GM18499 (cell line): ENCODE results near the gene PTPRS.
"Not testable (repeated sequence)": the region's sequence is repeated elsewhere in the genome, so short reads cannot be mapped to it uniquely, and the experiment has no call there.

Experiments used
- ATAC-seq: cut with Tn5 transposase; IDR thresholded peaks from one replicate; pipeline ENCODE4 v1.9.1; 2021; ENCODE audit warnings: moderate number of reproducible peaks; ENCODE audit not compliant: insufficient read depth, unreplicated experiment

PTPRS gene

DNA sequence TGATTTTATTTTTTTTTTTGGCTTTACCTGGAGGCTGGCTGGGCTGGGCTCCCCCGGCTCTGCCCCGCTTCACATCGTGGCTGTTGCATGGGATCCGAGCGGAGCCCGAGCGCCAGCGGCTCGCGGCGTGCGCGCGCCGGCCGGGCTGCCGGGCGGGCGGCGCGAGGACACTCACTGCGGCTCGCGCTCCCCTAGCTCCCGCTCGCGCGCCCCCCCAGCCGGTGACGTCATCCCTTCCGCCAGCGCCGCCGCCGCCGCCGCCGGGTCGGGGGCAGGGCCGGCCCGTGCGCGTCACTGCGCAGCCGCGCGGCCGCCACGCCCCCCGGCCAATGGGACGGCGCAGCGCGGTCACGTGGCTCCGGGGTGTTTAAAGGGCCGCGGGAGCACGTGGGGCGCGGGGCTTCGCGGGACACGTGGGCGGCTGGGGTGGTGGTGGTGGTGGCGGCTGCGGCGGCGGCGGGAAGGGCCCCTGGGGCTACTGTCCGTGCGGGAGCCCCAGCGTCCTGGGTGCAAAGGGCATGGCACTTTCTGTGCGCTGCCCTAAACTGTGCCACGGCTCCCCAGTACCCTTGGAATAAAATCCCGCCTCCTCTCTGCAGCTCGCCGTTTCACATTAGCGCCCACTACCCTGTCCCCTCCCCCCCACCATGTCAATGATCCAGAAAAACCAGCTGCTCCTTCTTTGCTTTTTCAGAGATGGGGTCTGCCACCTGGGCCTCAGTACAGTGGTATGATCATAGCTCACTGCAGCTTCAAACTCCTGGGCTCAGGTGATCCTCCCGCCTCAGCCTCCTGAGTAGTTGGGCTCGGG lies at the start of gene PTPRS:
Gene PTPRS, minus strand, starts transcription at position 176 of the 811 bp plus-strand sequence. CDS start 54,672 bp downstream, outside the sequence.
- ATAC-seq: no peak

DNA sequence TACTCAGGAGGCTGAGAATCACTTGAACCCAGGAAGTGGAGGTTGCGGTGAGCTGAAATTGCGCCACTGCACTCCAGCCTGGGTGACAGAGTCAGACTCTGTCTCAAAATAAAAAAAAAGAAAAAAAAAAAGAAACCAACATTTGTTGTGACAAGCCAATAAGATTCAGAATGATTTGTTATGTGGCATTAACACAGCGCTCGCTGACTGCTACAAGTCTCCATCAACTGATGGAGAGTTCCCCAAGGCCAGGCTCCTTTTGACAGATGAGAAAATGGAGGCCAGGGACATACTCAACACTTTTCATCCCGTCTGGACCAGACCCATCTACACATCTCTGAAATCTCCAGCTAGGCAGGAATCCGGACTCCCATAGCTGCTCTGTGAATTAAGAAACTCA lies 48.7 kb upstream of the PTPRS start:
- no peak for ATAC-seq

DNA sequence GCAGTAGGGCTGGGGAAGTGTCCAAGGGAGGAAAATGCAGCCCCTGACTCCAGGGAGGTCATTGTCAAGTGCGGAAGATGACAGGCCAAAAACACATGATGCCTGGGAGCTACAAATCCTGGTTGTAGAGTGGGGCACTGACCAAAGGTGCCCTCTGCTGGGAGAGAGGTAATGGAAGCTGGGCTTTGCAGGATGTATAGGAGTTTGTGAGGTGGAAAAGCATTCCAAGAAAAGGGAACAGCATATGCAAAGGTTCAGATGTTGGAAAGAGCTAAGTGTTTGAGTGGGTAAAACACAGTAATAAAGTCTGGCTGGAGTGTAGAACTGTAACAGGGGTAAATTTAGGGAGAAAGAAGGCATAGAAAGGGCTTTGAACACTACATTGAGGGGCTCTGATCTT lies 46.9 kb upstream of the PTPRS start:
- ATAC-seq: no peak

DNA sequence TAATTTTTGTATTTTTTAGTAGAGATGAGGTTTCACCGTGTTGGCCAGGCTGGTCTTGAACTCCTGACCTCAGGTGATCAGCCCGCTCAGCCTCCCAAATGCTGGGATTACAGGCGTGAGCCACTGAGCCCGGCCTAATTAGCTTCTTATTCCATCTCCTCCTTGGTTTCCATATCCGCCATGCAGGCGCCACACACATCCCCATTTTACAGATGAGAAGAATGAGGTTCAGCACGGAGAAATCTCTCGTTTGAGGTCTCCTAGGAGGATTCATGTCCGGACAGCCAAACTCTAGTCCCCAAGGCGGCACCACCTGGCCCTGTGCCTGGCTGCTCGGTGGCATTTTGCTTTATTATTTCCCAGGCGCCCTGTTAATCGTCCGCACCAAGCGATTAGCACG lies 46.2 kb upstream of the PTPRS start:
- ATAC-seq: no peak

DNA sequence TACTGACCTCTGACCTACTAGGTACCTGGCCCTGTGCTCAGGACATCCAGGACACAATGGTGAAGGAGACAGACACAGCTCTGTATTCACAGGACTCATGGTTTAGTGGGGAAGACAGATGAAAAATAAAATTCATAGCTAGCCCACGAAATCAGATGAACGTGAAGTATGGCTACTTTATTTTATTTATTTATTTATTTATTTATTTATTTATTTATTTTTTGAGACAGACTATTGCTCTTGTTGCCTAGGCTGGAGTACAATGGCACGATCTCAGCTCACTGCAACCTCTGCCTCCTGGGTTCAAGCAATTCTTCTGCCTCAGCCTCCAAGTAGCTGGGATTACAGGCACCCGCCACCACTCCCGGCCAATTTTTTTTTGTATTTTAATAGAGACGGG lies 40.6 kb upstream of the PTPRS start:
- not testable (repeated sequence) for ATAC-seq

DNA sequence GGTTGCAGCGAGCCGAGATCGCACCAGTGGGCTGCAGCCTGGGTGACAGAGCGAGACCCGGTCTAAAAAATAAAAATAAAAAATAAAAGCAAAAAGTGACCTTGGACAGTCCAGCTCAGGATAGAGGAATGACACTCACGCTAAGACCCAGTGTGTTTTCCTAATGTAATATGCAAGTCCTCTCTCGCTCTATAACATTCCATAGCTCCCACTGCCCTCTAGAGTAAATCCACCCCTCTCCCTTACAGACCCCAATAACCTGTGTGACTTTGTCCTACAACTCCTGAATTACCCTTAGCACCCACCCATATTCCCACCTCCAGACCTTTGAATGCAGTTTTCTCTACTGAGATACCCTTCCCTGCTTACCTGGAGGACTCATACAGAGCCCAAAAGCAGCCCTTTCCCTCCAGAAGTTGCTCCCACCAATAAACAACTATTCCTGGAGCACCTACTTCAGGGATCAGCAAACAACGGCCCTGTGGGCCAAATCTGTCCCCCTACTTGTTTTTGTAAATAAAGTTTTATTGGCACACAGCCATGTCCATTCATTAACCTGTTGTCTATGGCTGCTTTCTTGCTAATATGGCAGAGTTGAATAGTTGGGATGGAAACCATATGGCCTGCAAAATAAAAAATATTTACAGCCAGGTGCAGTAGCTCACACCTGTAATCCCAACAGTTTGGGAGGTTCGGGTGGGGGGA lies 39.8 kb upstream of the PTPRS start:
- ATAC-seq: no peak

DNA sequence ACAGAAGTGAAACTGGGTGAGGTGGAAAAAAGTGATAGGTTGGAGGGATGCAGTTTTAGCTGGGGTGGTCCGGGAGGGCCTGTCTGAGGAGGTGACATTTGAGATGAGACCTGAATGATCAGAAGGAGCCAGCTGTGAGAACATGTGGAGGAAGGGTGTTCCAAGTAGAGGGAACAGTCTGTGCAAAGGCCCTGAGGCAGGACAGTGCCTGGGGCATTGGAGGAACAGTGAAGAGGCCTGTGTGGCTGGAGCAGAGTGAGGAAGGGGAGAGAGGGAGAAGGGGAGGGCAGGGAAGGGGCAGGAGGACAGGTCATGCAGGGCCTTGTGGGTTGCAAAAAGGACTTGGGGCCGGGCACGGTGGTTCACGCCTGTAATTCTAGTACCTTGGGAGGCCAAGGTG lies 36.3 kb upstream of the PTPRS start:
- ATAC-seq: no peak

DNA sequence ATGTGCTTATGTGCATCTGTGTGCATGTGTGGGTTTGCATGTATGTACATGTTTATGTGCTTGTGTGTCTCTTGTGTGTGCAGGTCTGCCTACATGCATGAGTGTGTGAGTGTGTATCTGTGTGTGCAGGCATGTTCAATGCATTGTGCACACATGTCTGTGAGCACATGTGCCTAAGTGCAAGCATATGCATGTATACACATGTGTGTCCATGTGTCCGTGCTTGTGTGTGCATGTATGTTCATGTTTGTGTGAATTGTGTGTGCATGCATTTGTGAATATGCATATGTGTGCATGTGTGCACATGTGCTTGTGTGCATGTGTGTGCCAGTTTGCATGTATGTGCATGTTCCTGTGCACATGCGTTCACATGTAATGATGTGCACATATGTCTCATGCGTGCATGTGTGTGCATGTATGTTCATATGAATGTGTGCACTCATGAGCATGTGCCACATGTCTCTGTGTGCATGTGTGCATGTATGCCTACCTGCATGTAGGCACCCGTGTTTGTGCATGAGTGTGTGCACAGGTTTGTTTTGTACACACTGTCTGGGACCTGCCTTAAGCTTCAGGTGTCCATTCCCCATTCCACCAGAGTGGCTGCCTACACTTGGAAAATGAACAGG lies 32.1 kb upstream of the PTPRS start:
- no peak for ATAC-seq

DNA sequence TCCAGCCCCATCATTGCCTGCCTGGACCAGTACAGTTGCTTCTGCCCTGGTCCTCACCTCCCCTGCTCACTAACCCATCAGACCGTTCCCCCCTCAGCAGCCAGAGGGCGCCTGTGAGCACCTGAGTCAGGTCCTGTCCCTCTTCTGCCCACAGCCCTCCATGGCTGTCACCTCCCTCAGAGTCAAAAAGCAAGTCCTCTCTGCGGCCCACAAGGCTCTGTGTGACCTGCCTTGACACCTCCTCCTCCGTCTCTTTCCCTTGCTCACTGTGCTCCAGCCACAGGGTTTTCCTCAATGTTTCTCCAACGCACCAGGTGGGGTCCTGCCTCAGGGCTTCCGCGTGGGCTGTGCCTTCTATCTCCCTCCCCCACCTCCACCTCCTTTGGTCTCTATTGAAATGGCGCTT lies 29.4 kb upstream of the PTPRS start:
- no peak for ATAC-seq

DNA sequence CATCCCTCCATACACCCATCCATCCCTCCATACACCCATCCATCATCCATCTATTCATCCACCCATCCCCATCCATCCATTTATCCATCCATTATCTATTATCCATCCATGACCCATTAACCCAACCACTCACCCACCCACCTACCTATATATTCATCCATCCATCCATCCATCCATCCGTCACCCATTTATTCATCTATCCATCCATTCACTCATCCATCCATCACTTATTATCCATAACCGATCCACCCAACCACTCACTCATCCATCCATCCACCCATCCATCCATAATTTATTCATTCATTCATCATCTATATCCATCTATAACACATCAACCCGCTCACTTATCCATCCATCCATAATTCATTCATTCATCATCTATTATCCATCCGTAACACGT lies 28.7 kb upstream of the PTPRS start:
- ATAC-seq: no peak

DNA sequence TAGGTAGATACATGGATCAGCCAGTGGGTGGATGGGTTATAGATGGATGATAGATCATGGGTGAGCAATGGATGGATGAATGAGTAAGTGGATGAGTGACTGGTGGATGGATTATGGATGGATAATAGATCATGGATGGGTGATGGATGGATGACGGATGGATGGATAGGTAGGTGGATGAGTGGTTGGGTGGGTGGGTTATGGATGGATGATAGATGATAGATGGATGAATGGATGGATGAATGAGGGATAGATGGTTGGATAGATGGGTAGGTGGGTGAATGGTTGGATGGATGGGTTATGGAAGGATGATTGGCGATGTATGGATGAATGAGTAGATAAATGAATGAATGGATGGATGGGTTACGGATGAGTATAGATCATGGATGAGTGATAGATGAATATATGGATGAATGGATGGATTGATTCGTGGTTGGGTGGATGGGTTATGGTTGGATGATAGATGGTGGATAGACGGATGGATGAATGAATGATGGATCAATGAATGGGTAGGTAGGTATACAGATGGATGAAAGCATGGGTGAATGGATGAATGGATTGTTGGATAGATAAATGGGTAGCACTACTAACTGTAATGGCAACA lies 27.0 kb upstream of the PTPRS start:
- no peak for ATAC-seq

DNA sequence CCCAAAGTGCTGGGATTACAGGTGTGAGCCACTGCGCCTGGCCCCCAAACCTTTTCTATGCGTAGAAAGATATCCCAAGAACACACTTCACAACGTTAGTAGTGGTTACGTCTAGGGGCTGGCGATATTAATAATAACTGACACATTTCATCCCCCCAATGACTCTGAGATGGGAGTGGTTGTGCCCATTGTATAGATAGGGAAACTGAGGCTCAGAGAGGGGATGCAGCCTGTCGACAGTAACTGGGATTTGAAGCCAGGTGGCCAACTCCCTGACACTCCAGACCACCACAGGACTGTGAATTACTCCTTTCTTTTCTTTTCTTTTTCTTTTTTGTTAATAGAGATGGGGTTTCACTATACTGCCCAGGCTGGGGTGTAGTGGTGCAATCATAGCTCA lies 25.3 kb upstream of the PTPRS start:
- no peak for ATAC-seq

DNA sequence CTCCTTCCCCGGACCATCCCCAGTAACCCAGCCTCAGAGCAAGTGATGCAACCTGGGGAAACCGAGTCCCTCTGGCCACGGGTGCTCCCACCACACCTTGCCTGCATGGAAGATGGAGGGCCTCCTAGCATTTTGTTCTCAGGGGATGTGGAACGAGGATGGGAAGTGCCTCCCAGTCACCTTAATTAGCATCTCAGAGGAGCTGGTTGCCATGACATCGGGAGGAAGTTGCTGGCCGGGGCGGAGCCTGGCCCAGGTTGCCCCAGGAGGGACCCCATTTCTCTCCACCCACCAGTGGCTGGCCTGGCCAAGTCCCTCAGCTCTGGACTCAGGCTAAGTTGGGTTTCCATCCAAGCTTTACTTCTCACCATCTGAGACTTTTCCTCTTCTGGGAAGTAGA lies 24.1 kb upstream of the PTPRS start:
- ATAC-seq: no peak

DNA sequence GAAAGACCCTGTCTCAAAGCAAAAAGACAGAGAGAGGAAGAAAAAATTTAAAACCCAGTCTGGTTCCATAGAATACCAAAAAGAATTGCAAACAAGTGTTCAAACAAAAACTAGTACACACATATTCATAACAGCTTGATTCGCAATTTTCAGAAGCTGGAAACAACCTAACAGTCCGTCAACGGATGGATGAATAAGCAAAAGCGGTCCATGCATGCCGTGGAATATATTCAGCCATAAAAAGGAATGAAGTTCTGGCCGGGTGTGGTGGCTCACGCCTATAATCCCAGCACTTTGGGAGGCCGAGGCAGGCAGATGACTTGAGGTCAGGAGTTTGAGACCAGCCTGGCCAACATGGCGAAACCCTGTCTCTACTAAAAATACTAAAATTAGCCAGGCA lies 21.2 kb upstream of the PTPRS start:
- not testable (repeated sequence) for ATAC-seq

DNA sequence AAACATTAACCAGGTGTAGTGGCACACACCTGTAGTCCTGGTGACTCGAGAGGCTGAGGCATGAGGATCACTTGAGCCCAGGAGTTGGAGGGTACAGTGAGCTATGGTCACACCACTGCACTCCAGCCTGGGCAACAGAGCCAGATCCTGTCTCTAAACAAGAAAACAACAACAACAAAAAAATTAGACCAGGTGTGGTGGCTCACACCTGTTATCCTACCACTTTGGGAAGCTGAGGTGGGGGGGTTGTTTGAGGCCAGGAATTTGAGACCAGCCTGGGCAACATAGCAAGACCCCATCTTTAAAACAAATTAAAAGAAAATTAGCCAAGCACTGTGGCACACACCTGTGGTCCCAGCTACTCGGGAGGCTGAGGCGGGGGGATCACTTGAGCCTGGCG lies 20.8 kb upstream of the PTPRS start:
- ATAC-seq: no peak

DNA sequence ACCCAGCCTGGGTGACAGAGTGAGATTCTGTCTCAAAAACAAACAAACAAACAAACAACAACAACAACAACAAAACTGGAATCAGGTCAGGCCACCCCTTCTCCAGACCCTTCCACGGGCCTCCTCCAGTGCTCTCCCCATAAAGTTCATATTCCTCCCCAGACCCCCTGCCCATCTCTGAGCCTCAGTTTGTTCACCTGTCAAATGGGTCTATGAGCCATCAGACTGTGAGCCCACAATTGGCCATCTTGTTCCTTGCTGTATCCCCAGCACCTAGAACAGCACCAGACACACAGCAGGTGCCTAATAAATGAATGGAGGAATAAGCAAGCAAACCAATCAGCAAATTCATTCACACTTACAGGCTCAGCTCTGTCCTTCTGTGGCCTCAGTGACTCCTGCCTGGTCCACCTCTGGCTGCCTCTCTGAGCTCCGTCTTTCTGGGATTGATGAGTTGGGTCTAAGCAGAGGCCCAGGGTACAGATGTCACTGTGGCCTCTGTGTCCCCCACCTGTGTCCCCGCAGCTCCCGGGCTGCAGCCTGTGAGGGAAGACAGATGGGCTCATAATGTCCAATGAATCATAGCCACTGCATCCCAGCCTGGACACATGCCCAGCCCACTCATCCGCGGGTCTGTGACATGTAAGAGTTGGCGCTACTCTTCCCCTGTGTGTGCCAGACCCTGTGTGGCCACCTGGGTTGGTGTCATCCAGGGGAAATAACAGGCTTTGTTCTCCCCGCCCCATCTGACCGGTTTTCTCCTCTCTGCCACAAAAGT lies 19.6 kb upstream of the PTPRS start:
- ATAC-seq: no peak

DNA sequence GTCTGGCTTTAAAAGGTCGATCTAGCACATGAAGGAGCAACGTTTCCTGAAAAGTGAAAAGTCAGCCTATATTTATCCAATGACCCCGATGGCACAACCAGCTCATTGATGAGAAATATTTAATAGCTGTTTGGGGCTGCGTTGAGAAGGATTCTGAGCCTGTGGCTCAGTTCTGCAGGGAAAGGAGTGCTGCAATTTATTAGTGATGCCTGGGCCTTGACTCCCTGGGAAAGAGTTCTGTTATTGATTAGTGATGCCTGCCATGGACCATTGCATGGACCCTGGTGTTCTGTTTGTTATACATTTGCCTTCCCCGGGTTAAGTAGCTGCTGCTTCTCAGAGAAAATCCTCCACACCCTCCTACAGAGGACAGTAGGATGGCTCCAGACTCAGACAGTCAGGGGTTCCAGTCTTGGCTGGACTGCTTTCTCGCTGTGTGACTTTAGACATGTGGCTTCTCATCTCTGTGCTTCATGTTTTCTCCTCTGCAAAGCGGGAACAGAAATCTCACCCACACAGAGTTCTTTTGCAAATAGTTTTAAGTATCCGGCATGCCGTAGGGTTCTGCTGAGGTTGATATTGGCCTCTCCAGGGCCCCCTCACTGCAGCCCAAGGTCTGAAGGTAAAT lies 17.7 kb upstream of the PTPRS start:
- ATAC-seq: no peak

DNA sequence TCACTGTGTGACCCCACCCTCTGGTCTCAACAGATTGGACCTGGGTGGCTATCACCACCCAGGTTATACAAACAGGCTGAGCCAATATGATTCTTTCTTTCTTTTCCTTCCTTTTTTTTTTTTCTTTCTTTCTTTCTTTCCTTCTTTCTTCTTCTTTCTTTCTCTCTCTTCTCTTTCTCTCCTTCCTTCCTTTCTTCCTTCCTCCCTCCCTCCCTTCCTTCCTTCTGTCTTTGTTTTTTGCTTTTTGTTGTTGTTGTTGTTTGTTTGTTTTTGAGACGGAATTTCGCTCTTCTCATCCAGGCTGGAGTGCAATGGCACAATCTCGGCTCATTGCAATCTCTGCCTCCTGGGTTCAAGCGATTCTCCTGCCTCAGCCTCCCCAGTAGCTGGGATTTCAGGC lies 17.0 kb upstream of the PTPRS start:
- no peak for ATAC-seq

DNA sequence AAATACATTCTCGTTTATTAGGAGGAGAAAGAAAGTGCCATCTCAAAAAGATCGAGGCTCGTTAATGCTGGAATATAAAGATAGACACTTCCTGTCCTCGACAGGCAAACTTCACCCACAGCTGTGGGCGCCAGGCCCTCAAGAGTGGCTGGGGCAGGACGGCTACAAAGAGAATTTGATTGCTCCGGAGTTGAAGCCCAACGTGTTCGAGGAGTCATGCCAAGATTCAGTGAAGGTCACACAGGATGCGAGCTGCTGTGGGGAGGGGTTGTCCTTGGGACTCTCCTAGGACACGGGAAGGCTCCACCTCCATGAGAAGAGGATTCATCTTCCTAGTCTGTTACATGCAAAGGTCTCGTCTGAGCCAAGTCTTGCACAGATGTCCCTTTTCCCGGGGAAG lies 16.3 kb upstream of the PTPRS start:
- ATAC-seq: no peak

DNA sequence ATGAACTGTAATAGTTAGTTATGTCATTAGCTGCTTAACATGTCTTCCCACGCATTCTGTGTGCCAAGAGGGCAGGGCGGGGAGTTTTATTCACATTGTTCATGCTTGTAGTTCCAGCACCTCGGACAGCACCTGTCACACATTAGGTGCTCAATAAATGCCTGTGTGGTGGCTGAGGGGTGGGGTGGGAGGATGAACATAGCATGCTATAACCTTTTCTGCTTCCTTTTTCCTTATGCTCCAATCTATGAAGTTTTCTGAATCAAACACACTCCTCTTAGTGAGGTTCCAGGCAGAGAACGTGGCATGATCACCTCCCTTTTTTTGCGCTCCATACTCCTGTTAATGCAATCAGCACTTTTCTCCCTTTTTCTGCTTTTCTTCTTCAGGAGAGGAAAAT lies 15.8 kb upstream of the PTPRS start:
- no peak for ATAC-seq
